Astrocyte (in vitro differentiated cells and primary cell): Measurements from ENCODE around the gene PPP1CB. TPM values are rescaled to one million over a fixed set of nuclear protein-coding genes. Genes with fewer than 3 reads are reported as not detected.
"Not testable (repeated sequence)": the region's sequence is repeated elsewhere in the genome, so short reads cannot be mapped to it uniquely, and the experiment has no call there.

Experiments used
- DNase-seq: peaks from one replicate; pipeline ENCODE4 v3.0.0-alpha.2; 2010; ENCODE audit warnings: low read depth
- FAIRE-seq: peaks from 2 replicates; lab custom pipeline; 2011; peaks lifted over from hg19 to GRCh38; lab: Jason Lieb, UNC
- H2AFZ ChIP-seq: 2 replicates; pipeline ENCODE4 v1.6.0; 2012; ENCODE audit warnings: low read depth, low read length, inconsistent platforms
- H3K27ac ChIP-seq: 2 replicates; pipeline ENCODE4 v1.5.1; 2011; ENCODE audit warnings: low read depth, low read length, inconsistent platforms
- H3K27me3 ChIP-seq: 2 replicates; pipeline ENCODE4 v1.6.0; 2011; ENCODE audit warnings: low read length, inconsistent platforms; ENCODE audit not compliant: insufficient read depth
- H3K36me3 ChIP-seq: 2 replicates; pipeline ENCODE4 v1.5.1; 2011; ENCODE audit warnings: low read length, inconsistent platforms; ENCODE audit not compliant: insufficient read depth
- H3K4me1 ChIP-seq: 2 replicates; pipeline ENCODE4 v1.5.1; 2011; ENCODE audit warnings: low read length, inconsistent platforms; ENCODE audit not compliant: insufficient read depth
- H3K4me2 ChIP-seq: 2 replicates; pipeline ENCODE4 v1.6.0; 2012; ENCODE audit warnings: low read length, inconsistent platforms
- H3K4me3 ChIP-seq: 2 replicates; pipeline ENCODE4 v1.5.1; 2011; ENCODE audit warnings: low read depth, mild to moderate bottlenecking, low read length, inconsistent platforms; ENCODE audit not compliant: insufficient read depth
- H3K79me2 ChIP-seq: 2 replicates; pipeline ENCODE4 v1.6.0; 2012; ENCODE audit warnings: mild to moderate bottlenecking, low read length, inconsistent platforms; ENCODE audit not compliant: insufficient read depth
- H3K9ac ChIP-seq: 2 replicates; pipeline ENCODE4 v1.6.0; 2012; ENCODE audit warnings: mild to moderate bottlenecking, low read length, inconsistent platforms
- H3K9me3 ChIP-seq: 2 replicates; pipeline ENCODE4 v1.5.1; 2012; ENCODE audit warnings: low read depth, mild to moderate bottlenecking, low read length, inconsistent platforms; ENCODE audit not compliant: insufficient read depth
- H4K20me1 ChIP-seq: 2 replicates; pipeline ENCODE4 v1.6.0; 2012; ENCODE audit warnings: low read length, inconsistent platforms; ENCODE audit not compliant: insufficient read depth
- H3K27ac Mint-ChIP-seq: one replicate; pipeline ENCODE4 v1.8.0; 2021; ENCODE audit warnings: mild to moderate bottlenecking, mixed read lengths; ENCODE audit not compliant: unreplicated experiment
- H3K27me3 Mint-ChIP-seq: one replicate; pipeline ENCODE4 v1.8.0; 2021; ENCODE audit warnings: low read depth, mixed read lengths; ENCODE audit not compliant: unreplicated experiment
- H3K36me3 Mint-ChIP-seq: one replicate; pipeline ENCODE4 v1.8.0; 2021; ENCODE audit warnings: low read depth, mixed read lengths; ENCODE audit not compliant: unreplicated experiment
- H3K4me1 Mint-ChIP-seq: one replicate; pipeline ENCODE4 v1.8.0; 2021; ENCODE audit warnings: low read depth, mixed read lengths; ENCODE audit not compliant: unreplicated experiment
- H3K4me3 Mint-ChIP-seq: one replicate; pipeline ENCODE4 v1.8.0; 2021; ENCODE audit warnings: mild to moderate bottlenecking, moderate library complexity, mixed read lengths; ENCODE audit not compliant: unreplicated experiment
- H3K9me3 Mint-ChIP-seq: one replicate; pipeline ENCODE4 v1.8.0; 2021; ENCODE audit warnings: mild to moderate bottlenecking, mixed read lengths; ENCODE audit not compliant: unreplicated experiment
- CTCF ChIP-seq: IDR thresholded peaks from 2 replicates; pipeline ENCODE4 v1.5.1; 2011; ENCODE audit warnings: low read depth, mild to moderate bottlenecking, inconsistent platforms, low read length, moderate library complexity; ENCODE audit not compliant: insufficient read depth
- EZH2 ChIP-seq: IDR thresholded peaks from 2 replicates; pipeline ENCODE4 v1.6.1; 2012; ENCODE audit warnings: mild to moderate bottlenecking, low read length, inconsistent platforms; ENCODE audit not compliant: insufficient read depth
- total RNA-seq: library from RNA; stranded (reverse); gene quantifications from 2 replicates; pipeline ENCODE4 v1.2.1, GENCODE V29; 2021

PPP1CB gene
- total RNA-seq, 1 donor from 2014 or later: 250 TPM

- Mint-ChIP-seq H3K4me3 (no peak overlapping the region), H3K27me3 (no peaks in the 10 kb centered on the region), H3K27ac (no peak overlapping the region), H3K9me3 (peaks cover 19% of the 10 kb centered on the region), H3K36me3 (peaks cover 2% of the 10 kb centered on the region), H3K4me1 (no peaks in the 10 kb centered on the region)
- DNase-seq (no peak), FAIRE-seq (no peak)
- Histone ChIP-seq H3K4me2 (no peak overlapping the region), H3K27me3 (no peaks in the 10 kb centered on the region), H3K4me3 (no peak overlapping the region), H3K79me2 (no peaks in the 10 kb centered on the region), H2AFZ (no peak overlapping the region), H3K36me3 (no peaks in the 10 kb centered on the region), H4K20me1 (no peaks in the 10 kb centered on the region), H3K27ac (no peak overlapping the region), H3K9me3 (no peaks in the 10 kb centered on the region), H3K9ac (no peak overlapping the region), H3K4me1 (no peaks in the 10 kb centered on the region)
- TF ChIP-seq CTCF (no peak), EZH2 (no peak)
Observed at GRCh38 chr2:28735511-28735910, 16.1 kb upstream of the PPP1CB start.

GRCh38 chr2:28736034-28736433, 15.6 kb upstream of the PPP1CB start:
- H3K9ac ChIP-seq: no peak overlapping the region
- H3K27me3 ChIP-seq: no peaks in the 10 kb centered on the region
- H3K27ac ChIP-seq: no peak overlapping the region
- no peaks in the 10 kb centered on the region for H3K79me2 ChIP-seq
- no peak overlapping the region for H3K4me2 ChIP-seq
- H2AFZ ChIP-seq: peak overlapping the region; percentile 4
- Mint-ChIP-seq H3K9me3 (peaks cover 19% of the 10 kb centered on the region), H3K4me1 (no peaks in the 10 kb centered on the region), H3K27ac (no peak overlapping the region), H3K4me3 (no peak overlapping the region), H3K36me3 (peaks cover 2% of the 10 kb centered on the region), H3K27me3 (no peaks in the 10 kb centered on the region)
- H3K36me3 ChIP-seq: no peaks in the 10 kb centered on the region
- no peaks in the 10 kb centered on the region for H4K20me1 ChIP-seq
- DNase-seq (no peak), FAIRE-seq (no peak)
- H3K4me3 ChIP-seq: no peak overlapping the region
- H3K9me3 ChIP-seq: no peaks in the 10 kb centered on the region
- H3K4me1 ChIP-seq: no peaks in the 10 kb centered on the region
- TF ChIP-seq CTCF: no peak
- TF ChIP-seq EZH2: no peak

- Histone ChIP-seq H3K27ac (no peak overlapping the region), H3K36me3 (no peaks in the 10 kb centered on the region), H3K27me3 (no peaks in the 10 kb centered on the region), H3K9me3 (no peaks in the 10 kb centered on the region), H3K79me2 (no peaks in the 10 kb centered on the region), H4K20me1 (no peaks in the 10 kb centered on the region), H3K4me2 (no peak overlapping the region), H3K4me1 (no peaks in the 10 kb centered on the region), H3K9ac (no peak overlapping the region), H2AFZ (no peak overlapping the region), H3K4me3 (no peak overlapping the region)
- H3K27ac Mint-ChIP-seq: no peak overlapping the region
- no peak overlapping the region for H3K4me3 Mint-ChIP-seq
- H3K27me3 Mint-ChIP-seq: no peaks in the 10 kb centered on the region
- no peak for FAIRE-seq
- DNase-seq: no peak
- TF ChIP-seq EZH2 (no peak), CTCF (no peak)
- H3K4me1 Mint-ChIP-seq: no peaks in the 10 kb centered on the region
- peaks cover 21% of the 10 kb centered on the region for H3K9me3 Mint-ChIP-seq
- H3K36me3 Mint-ChIP-seq: peaks cover 4% of the 10 kb centered on the region
Observed at GRCh38 chr2:28737655-28738054, 14.0 kb upstream of the PPP1CB start.

GRCh38 chr2:28742619-28743018, 9.0 kb upstream of the PPP1CB start:
- H3K4me3 Mint-ChIP-seq, H3K4me2 ChIP-seq, H4K20me1 ChIP-seq, H3K9ac ChIP-seq, H3K9me3 ChIP-seq, H3K27me3 Mint-ChIP-seq, DNase-seq, H3K27ac ChIP-seq, FAIRE-seq, H3K27ac Mint-ChIP-seq, H3K36me3 Mint-ChIP-seq, H3K4me3 ChIP-seq, H2AFZ ChIP-seq, H3K27me3 ChIP-seq, H3K4me1 Mint-ChIP-seq, H3K36me3 ChIP-seq, H3K4me1 ChIP-seq, H3K79me2 ChIP-seq: not testable (repeated sequence)
- H3K9me3 Mint-ChIP-seq: peaks cover 15% of the 10 kb centered on the region
